CD4-positive, alpha-beta T cell (primary cell): Measurements from ENCODE around the gene TUBB4B. TPM values are rescaled to one million over a fixed set of nuclear protein-coding genes. Genes with fewer than 3 reads are reported as not detected.

Experiments
- ATAC-seq: fragments of 200-7000 bp; cut with Tn5 transposase; one replicate; pipeline ENCODE4 v1.10.0; 2022; ENCODE audit warnings: mild to moderate bottlenecking; ENCODE audit not compliant: poor library complexity
- CTCF ChIA-PET: fragments of 350-600 bp; sonication (Branson Sonifier 250); formaldehyde crosslinking; loops from one replicate; lab custom pipeline; 2021; ENCODE audit warnings: antibody characterized with exemption, inconsistent platforms; lab: Charles Lee
- POLR2A ChIA-PET: fragments of 350-600 bp; sonication (Branson Sonifier 250); formaldehyde crosslinking; loops from one replicate; lab custom pipeline; 2021; ENCODE audit warnings: antibody characterized with exemption, inconsistent platforms; lab: Charles Lee
- DNase-seq, 14 experiments: peaks; one replicate each; pipeline ENCODE4 v3.0.0-alpha.2; 2013 to 2020; ENCODE audit warnings: mixed read lengths in 2 of 14
- H3K27ac ChIP-seq, 2 donors: one replicate each; pipeline versions ENCODE4 v1.5.1 to v1.7.0; 2013; ENCODE audit warnings: low read length in 2 of 2, low read depth in 1 of 2, mild to moderate bottlenecking in 1 of 2
- H3K27me3 ChIP-seq, 2 experiments: 1 replicate in 1 of 2; 2 replicates in 1 of 2; pipeline versions ENCODE4 v1.6.1 to v1.7.0; 2013; ENCODE audit warnings: low read length in 2 of 2, control low read depth in 1 of 2, mild to moderate bottlenecking in 1 of 2, moderate library complexity in 1 of 2; ENCODE audit not compliant: insufficient read depth in 2 of 2, control insufficient read depth in 1 of 2
- H3K36me3 ChIP-seq: one replicate; pipeline ENCODE4 v1.6.1; 2013; ENCODE audit warnings: low read length, control low read depth; ENCODE audit not compliant: insufficient read depth
- H3K4me1 ChIP-seq: one replicate; pipeline ENCODE4 v1.6.1; 2013; ENCODE audit warnings: low read length, control low read depth; ENCODE audit not compliant: insufficient read depth
- H3K4me3 ChIP-seq: one replicate; pipeline ENCODE4 v1.5.1; 2013; ENCODE audit warnings: mild to moderate bottlenecking, low read length, moderate library complexity
- H3K9me3 ChIP-seq, 2 experiments: 1 replicate in 1 of 2; 2 replicates in 1 of 2; pipeline versions ENCODE4 v1.6.1 to v1.7.0; 2013; ENCODE audit warnings: low read length in 2 of 2, mild to moderate bottlenecking in 2 of 2, control low read depth in 1 of 2, moderate library complexity in 1 of 2; ENCODE audit not compliant: control insufficient read depth in 1 of 2, insufficient read depth in 1 of 2
- H3K27ac Mint-ChIP-seq: one replicate; pipeline ENCODE4 v1.8.0; 2020; ENCODE audit warnings: mixed read lengths
- H3K27me3 Mint-ChIP-seq: one replicate; pipeline ENCODE4 v1.8.0; 2021; ENCODE audit warnings: mixed read lengths
- H3K36me3 Mint-ChIP-seq: one replicate; pipeline ENCODE4 v1.8.0; 2021; ENCODE audit warnings: low read depth, mixed read lengths
- H3K4me1 Mint-ChIP-seq: one replicate; pipeline ENCODE4 v1.8.0; 2021; ENCODE audit warnings: low read depth, mixed read lengths
- H3K4me3 Mint-ChIP-seq: one replicate; pipeline ENCODE4 v1.8.0; 2020; ENCODE audit warnings: mild to moderate bottlenecking, mixed read lengths
- H3K9me3 Mint-ChIP-seq: one replicate; pipeline ENCODE4 v1.8.0; 2020; ENCODE audit warnings: mixed read lengths
- intact Hi-C, 2 experiments: fragments of 100-400 bp; cut with DNase I in 1 of 2; cut with micrococcal nuclease in 1 of 2; formaldehyde crosslinking; loops; one replicate each; pipeline versions ENCODE4 v1.15.1 to v1.9.0; 2023 to 2025; cut with DNase I, micrococcal nuclease
- total RNA-seq, 174 experiments: library from RNA in 2 of 174; stranded (reverse) in 2 of 174; gene quantifications; one replicate each; pipeline ENCODE4 v1.2.3 and lab custom pipeline; 2021 to 2026
- TF ChIP-seq, protein P1 (sequence below): fragments of 200-600 bp; IDR thresholded peaks from one replicate; pipeline ENCODE4 v1.8.0; 2022; ENCODE audit warnings: antibody characterized with exemption, mild to moderate bottlenecking

Gene TUBB4B
- total RNA-seq, 2 experiments from 2014 or later: 93.8 to 98.2 TPM

DNA sequence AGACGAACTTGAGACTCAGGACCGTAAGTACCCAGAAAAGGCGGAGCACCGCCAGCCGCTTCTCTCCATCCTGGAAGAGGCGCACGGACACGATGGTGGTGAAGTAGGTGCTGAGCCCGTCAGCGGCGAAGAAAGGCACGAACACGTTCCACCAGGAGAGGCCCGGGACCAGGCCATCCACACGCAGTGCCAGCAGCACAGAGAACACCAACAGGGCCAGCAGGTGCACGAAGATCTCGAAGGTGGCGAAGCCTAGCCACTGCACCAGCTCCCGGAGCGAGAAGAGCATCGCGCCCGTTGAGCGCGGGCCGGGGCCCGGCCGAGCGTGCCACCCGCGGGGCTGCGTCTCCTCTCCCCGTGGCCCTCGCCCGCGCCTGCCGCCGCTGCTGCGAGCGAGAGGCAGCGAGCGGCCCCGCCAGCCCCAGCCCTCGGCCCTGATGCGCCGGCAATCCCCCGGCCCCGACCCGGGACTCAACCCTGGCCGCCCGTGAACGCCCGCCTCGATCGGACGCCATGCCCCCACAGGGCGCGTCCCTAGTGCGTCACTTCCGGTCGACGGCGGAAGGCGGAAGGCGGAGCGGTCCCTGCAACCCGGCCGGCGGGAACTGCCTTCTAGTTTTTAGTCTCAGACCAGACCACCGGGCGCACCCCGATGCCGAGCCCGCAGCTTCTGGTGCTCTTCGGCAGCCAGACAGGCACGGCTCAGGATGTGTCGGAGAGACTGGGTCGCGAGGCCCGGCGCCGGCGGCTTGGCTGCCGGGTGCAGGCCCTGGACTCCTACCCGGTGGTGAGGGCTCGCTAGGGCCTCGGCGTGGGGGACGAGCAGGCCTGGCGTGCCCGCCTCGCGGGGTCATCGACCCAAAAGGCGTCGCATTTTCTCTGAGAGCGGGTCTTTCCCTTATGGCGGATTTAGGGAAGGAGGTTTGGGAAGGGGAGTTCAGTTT is 35.7 kb upstream of the TUBB4B start, which contains the start of the genes NDOR1 and TMEM203:
Gene NDOR1, plus strand, starts transcription at position 575 of the 944 bp plus-strand sequence. Its CDS starts 78 bp downstream, at position 653.
Gene TMEM203, minus strand, starts transcription at position 523 of the 944 bp plus-strand sequence. Its CDS starts 234 bp downstream, at position 289.
- ChIA-PET POLR2A (interaction anchor here (0.8 to 4.0 kb wide), 8 partner anchors 10 to 119 kb away, joined by 3 to 22 read pairs (median 6); partner anchors contain the start of genes MAN1B1, RNF208, SSNA1 and TUBB4B), CTCF (interaction anchor here (0.6 kb wide), 1 partner anchor 31 kb away, joined by 3 read pairs; no protein-coding TSS in a partner anchor)
- no peaks in the 10 kb centered on the region for H3K9me3 Mint-ChIP-seq
- peak within 1 kb of the TSS; percentile 95 for H3K4me3 Mint-ChIP-seq
- DNase-seq (peak; percentile 86 to 96 (median 92)), ATAC-seq (peak; percentile 48)
- Histone ChIP-seq H3K27me3 (no peaks in the 10 kb centered on the region), H3K9me3 (no peaks in the 10 kb centered on the region), H3K4me3 (peak within 1 kb of the TSS; percentile 90), H3K27ac (peak within 1 kb of the TSS; percentile 79 to 88), H3K36me3 (peaks cover 5% of the 10 kb centered on the region), H3K4me1 (peaks cover 48% of the 10 kb centered on the region)
- no peaks in the 10 kb centered on the region for H3K27me3 Mint-ChIP-seq
- H3K4me1 Mint-ChIP-seq: peaks cover 44% of the 10 kb centered on the region
- peaks cover 13% of the 10 kb centered on the region for H3K36me3 Mint-ChIP-seq
- peak within 1 kb of the TSS; percentile 93 for H3K27ac Mint-ChIP-seq
- intact Hi-C loops: loop anchor here (1.0 kb wide), 2 partner anchors 17 to 18 kb away; partner anchors contain the start of genes ANAPC2 (in 1 of the 2) and SSNA1 (in 1 of the 2)
- TF ChIP-seq, protein P1, sequence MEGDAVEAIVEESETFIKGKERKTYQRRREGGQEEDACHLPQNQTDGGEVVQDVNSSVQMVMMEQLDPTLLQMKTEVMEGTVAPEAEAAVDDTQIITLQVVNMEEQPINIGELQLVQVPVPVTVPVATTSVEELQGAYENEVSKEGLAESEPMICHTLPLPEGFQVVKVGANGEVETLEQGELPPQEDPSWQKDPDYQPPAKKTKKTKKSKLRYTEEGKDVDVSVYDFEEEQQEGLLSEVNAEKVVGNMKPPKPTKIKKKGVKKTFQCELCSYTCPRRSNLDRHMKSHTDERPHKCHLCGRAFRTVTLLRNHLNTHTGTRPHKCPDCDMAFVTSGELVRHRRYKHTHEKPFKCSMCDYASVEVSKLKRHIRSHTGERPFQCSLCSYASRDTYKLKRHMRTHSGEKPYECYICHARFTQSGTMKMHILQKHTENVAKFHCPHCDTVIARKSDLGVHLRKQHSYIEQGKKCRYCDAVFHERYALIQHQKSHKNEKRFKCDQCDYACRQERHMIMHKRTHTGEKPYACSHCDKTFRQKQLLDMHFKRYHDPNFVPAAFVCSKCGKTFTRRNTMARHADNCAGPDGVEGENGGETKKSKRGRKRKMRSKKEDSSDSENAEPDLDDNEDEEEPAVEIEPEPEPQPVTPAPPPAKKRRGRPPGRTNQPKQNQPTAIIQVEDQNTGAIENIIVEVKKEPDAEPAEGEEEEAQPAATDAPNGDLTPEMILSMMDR: no peak

DNA sequence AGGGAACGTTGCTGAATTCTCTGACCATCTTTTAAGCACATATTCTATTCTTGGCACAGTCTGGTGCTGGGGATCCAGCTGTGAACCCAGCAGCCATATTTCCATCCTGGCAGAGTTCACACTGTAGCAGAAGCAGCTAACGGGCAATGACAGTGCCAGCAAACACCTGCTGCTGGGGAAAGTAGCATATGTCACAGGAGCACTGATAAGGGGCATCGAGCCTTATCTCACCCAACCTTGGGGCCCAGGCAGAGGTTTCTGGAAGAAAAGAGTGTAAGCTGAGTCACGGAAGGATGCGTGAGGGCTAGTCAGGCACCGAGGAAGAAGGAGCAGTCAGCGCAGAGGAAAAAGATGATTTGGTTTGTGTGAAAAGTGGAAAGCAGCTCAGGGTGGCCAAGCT is 34.5 kb upstream of the TUBB4B start:
- intact Hi-C loops: no loop called here
- peak overlapping the region in 1 of 2 donors; percentile 79 for H3K27ac ChIP-seq
- CTCF ChIA-PET: interaction anchor here (1.9 kb wide), 1 partner anchor 30 kb away, joined by 7 read pairs; no protein-coding TSS in a partner anchor
- peaks cover 13% of the 10 kb centered on the region for H3K36me3 Mint-ChIP-seq
- H3K4me1 Mint-ChIP-seq: peaks cover 39% of the 10 kb centered on the region
- H3K9me3 Mint-ChIP-seq: no peaks in the 10 kb centered on the region
- no peaks in the 10 kb centered on the region for H3K9me3 ChIP-seq
- peaks cover 41% of the 10 kb centered on the region for H3K4me1 ChIP-seq
- no peaks in the 10 kb centered on the region for H3K27me3 ChIP-seq
- DNase-seq: no peak
- TF ChIP-seq, protein P1: no peak
- no peak overlapping the region for H3K4me3 ChIP-seq
- POLR2A ChIA-PET: interaction anchor here (1.6 to 4.0 kb wide), 3 partner anchors 16 to 34 kb away, joined by 5 to 22 read pairs (median 8); partner anchors contain the start of genes ANAPC2, RNF208, SSNA1 and TUBB4B
- H3K36me3 ChIP-seq: peaks cover 5% of the 10 kb centered on the region
- H3K4me3 Mint-ChIP-seq: peak overlapping the region; percentile 95
- ATAC-seq: no peak
- H3K27ac Mint-ChIP-seq: peak overlapping the region; percentile 93
- no peaks in the 10 kb centered on the region for H3K27me3 Mint-ChIP-seq

DNA sequence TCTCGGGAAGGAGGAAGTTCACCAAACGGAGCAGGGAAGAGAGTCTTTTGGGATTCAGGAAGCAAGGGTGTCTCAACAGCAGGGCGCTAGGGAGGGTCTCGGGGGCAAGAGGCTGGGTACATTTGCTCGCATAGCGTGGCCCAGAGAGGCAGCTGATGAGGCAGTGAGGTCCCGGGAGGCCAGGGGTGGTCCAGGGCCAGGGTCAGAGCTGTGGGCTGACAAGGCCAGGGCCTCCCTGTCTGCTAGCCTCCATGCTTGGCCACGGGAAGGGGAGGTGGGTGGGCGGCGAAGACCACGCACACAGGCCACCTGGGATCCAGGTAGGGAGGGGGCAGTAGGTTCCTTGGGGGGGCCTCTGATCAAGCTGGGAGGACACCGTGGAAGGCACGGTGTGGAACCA is 29.6 kb upstream of the TUBB4B start:
- Mint-ChIP-seq H3K27ac (no peak overlapping the region), H3K4me3 (no peak overlapping the region), H3K36me3 (peaks cover 8% of the 10 kb centered on the region), H3K27me3 (no peaks in the 10 kb centered on the region), H3K4me1 (peaks cover 11% of the 10 kb centered on the region), H3K9me3 (no peaks in the 10 kb centered on the region)
- H3K4me3 ChIP-seq: no peak overlapping the region
- no peaks in the 10 kb centered on the region for H3K9me3 ChIP-seq
- TF ChIP-seq, protein P1: no peak
- DNase-seq (no peak), ATAC-seq (no peak)
- ChIA-PET CTCF (no interaction called here), POLR2A (no interaction called here)
- no peaks in the 10 kb centered on the region for H3K27me3 ChIP-seq
- peaks cover 10% of the 10 kb centered on the region for H3K36me3 ChIP-seq
- H3K27ac ChIP-seq: no peak overlapping the region
- peaks cover 7% of the 10 kb centered on the region for H3K4me1 ChIP-seq
- intact Hi-C loops: no loop called here
